MM.1S (cell line): ENCODE measurements around the gene ATP13A5.

Source experiments
- CTCF ChIP-seq: fragments of 300-600 bp; sonication (generic); IDR thresholded peaks from 2 replicates; pipeline ENCODE4 v1.5.1; 2016; ENCODE audit warnings: antibody characterized with exemption, low read length, mixed read lengths
- EZH2 ChIP-seq: fragments of 300-600 bp; sonication (generic); optimal IDR thresholded peaks from 2 replicates; pipeline ENCODE3; 2017; ENCODE audit warnings: low read depth, mild to moderate bottlenecking, antibody characterized with exemption, low read length, mixed read lengths
- EZH2phosphoT487 ChIP-seq: fragments of 300-600 bp; sonication (generic); IDR thresholded peaks from 2 replicates; pipeline ENCODE4 v1.6.1; 2018; ENCODE audit warnings: antibody characterized with exemption, low read length

GRCh38 chr3:193418576-193419373 lies 40.2 kb upstream of the ATP13A5 start:
- TF ChIP-seq CTCF (no peak), EZH2 (no peak), EZH2phosphoT487 (no peak)
